NCI-H2029 treated with DMSO at 0.1 percent for 48 hours (cell line): Measurements from ENCODE around the gene NDN.

Experiments
- DNase-seq: peaks from one replicate; lab custom pipeline; 2025; lab: John Stamatoyannopoulos, UW

NDN gene

GRCh38 chr15:23642413-23643044 lies 44.6 kb downstream of the NDN start:
- peak; percentile 39 for DNase-seq
